ENCODE data around the gene CCNY.

CCNY gene

GRCh38 chr10:35460852-35461460, 124.6 kb downstream of the CCNY start:
- TF ChIP-seq CTCF (IDR thresholded peaks at IDR 0.05; ENCODE audit: control insufficient read depth, extremely low read depth, insufficient read depth) = no peak

GRCh38 chr10:35462491-35462934, 126.2 kb downstream of the CCNY start:
- no peak for DNase-seq (ENCODE audit: low read depth)
- TF ChIP-seq CTCF (IDR thresholded peaks at IDR 0.05; ENCODE audit: control insufficient read depth, extremely low read depth, insufficient read depth) = no peak
- H3K4me3 ChIP-seq (ENCODE audit: low read depth, low read length) = no peak overlapping the region

More at GRCh38 chr10:35460852-35461460, 124.6 kb downstream of the CCNY start:
- no peak for DNase-seq (ENCODE audit: low read depth)
- no peak overlapping the region for H3K4me3 ChIP-seq (ENCODE audit: low read depth, low read length)

- no peak for TF ChIP-seq CTCF (IDR thresholded peaks at IDR 0.05; ENCODE audit: control insufficient read depth, extremely low read depth, insufficient read depth)
- DNase-seq (ENCODE audit: low read depth) = no peak
- H3K4me3 ChIP-seq (ENCODE audit: low read depth, low read length) = no peak overlapping the region
Measured at GRCh38 chr10:35463105-35463867, 127.0 kb downstream of the CCNY start.

- no peak for DNase-seq (ENCODE audit: low read depth)
- no peak overlapping the region for H3K4me3 ChIP-seq (ENCODE audit: low read depth, low read length)
- no peak for TF ChIP-seq CTCF (IDR thresholded peaks at IDR 0.05; ENCODE audit: control insufficient read depth, extremely low read depth, insufficient read depth)
Measured at GRCh38 chr10:35463878-35464277, 127.6 kb downstream of the CCNY start.

- DNase-seq (ENCODE audit: low read depth) = no peak
- TF ChIP-seq CTCF (IDR thresholded peaks at IDR 0.05; ENCODE audit: control insufficient read depth, extremely low read depth, insufficient read depth) = no peak
- no peak overlapping the region for H3K4me3 ChIP-seq (ENCODE audit: low read depth, low read length)
Measured at GRCh38 chr10:35464825-35465456, 128.6 kb downstream of the CCNY start.

- no peak for DNase-seq (ENCODE audit: low read depth)
- no peak overlapping the region for H3K4me3 ChIP-seq (ENCODE audit: low read depth, low read length)
- TF ChIP-seq CTCF (IDR thresholded peaks at IDR 0.05; ENCODE audit: control insufficient read depth, extremely low read depth, insufficient read depth) = no peak
Measured at GRCh38 chr10:35465673-35466072, 129.4 kb downstream of the CCNY start.

Data from LNCaP clone FGC (cell line).